Mesodermal cell (in vitro differentiated cells): Measurements from ENCODE around the gene IBSP.
A peak's percentile ranks its signal among the peaks of the same experiment; 100 is the strongest.

Experiments used
- H3K27ac ChIP-seq: 2 replicates; pipeline ENCODE4 v1.7.0; 2013; ENCODE audit warnings: mild to moderate bottlenecking, low read depth, low read length, moderate library complexity; ENCODE audit not compliant: severe bottlenecking
- H3K36me3 ChIP-seq: 2 replicates; pipeline ENCODE4 v1.7.1; 2013; ENCODE audit warnings: mild to moderate bottlenecking, low read length, moderate library complexity; ENCODE audit not compliant: control insufficient read depth, insufficient read depth
- H3K4me1 ChIP-seq: one replicate; pipeline ENCODE4 v1.7.1; 2013; ENCODE audit warnings: mild to moderate bottlenecking, low read length; ENCODE audit not compliant: insufficient read depth, control insufficient read depth, poor library complexity, severe bottlenecking
- H3K4me3 ChIP-seq: 2 replicates; pipeline ENCODE4 v1.7.0; 2013; ENCODE audit warnings: low read length, control low read depth, mild to moderate bottlenecking; ENCODE audit not compliant: insufficient read depth, poor library complexity, severe bottlenecking; ENCODE audit errors: extremely low read depth
- H3K9me3 ChIP-seq: 2 replicates; pipeline ENCODE4 v1.7.1; 2013; ENCODE audit warnings: mild to moderate bottlenecking, low read length, moderate library complexity; ENCODE audit not compliant: control insufficient read depth
- WGBS, 2 experiments: methylation state at CpG; one replicate each; pipeline ENCODE4 v1.1.5; 2013; ENCODE audit warnings: missing lambda C conversion rate in 2 of 2; ENCODE audit not compliant: insufficient coverage in 2 of 2; 5-methylcytosine and 5-hydroxymethylcytosine counted together

Gene IBSP

GRCh38 chr4:87805971-87806370 is 6.6 kb downstream of the IBSP start:
- WGBS, 2 experiments = no CpG with 5 or more reads among the region's 2 CpGs
- no peak overlapping the region for H3K27ac ChIP-seq
- no peaks in the 10 kb centered on the region for H3K9me3 ChIP-seq

DNA sequence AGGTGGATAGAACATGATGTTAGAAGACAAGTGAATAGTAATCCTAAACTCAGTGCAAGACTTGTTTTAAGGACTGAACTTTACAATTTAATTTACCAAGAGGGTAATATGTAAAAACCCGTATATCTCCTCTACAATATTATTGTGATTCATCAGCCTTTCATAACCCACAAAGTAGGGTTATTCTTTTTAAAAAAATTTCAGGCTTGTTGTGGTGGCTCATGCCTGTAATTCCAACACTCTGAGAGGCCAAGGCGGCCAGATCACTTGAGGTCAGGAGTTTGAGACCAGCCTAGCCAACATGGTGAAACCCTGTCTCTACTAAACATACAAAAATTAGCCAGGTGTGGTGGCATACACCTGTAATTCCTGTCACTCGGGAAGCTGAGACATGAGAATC is 7.2 kb downstream of the IBSP start:
- H3K27ac ChIP-seq = no peak overlapping the region
- no peaks in the 10 kb centered on the region for H3K9me3 ChIP-seq
- no peaks in the 10 kb centered on the region for H3K36me3 ChIP-seq
- H3K4me1 ChIP-seq = no peaks in the 10 kb centered on the region
- H3K4me3 ChIP-seq = no peak overlapping the region
- 71 to 94% methylated on average over 1 to 2 of the region's 3 CpGs for WGBS, 2 experiments

More at GRCh38 chr4:87805971-87806370, 6.6 kb downstream of the IBSP start:
- no peaks in the 10 kb centered on the region for H3K4me1 ChIP-seq
- no peaks in the 10 kb centered on the region for H3K36me3 ChIP-seq
- no peak overlapping the region for H3K4me3 ChIP-seq

DNA sequence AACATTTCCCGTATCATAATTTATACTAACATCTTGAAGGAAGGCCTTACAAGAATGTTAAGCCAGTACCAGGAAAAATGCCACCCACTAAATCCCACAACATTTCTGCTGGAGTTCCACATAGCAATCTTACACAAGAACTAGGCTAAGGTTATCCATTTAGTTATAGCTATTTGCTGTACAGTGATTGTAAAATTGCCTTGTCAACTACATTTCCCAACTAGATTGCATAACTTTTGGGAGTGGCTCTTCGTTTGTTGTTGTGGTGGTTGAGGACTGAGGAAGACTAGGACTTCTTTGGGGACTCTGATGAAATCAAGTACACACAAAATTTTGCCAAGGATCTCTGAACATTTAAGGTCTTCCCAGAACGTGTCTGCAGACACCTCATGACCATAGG is 8.0 kb downstream of the IBSP start:
- Histone ChIP-seq H3K4me1 (no peaks in the 10 kb centered on the region), H3K36me3 (no peaks in the 10 kb centered on the region), H3K27ac (no peak overlapping the region), H3K4me3 (no peak overlapping the region), H3K9me3 (no peaks in the 10 kb centered on the region)
- 80 to 100% methylated on average over 1 of the region's 3 CpGs for WGBS, 2 experiments

DNA sequence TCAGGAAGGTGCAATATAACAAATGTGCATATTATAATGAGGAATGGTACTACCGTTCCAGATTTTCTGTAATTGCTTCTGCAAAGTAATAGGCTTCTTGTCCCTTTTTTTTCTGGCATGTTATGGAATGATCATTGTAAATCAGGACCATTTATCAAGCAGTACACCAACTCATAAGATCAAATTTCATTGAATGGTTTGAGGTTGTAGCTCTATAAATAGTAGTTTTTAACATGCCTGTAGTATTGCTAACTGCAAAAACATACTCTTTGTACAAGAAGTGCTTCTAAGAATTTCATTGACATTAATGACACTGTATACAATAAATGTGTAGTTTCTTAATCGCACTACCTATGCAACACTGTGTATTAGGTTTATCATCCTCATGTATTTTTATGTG is 12.6 kb downstream of the IBSP start:
- Histone ChIP-seq H3K27ac (no peak overlapping the region), H3K9me3 (no peaks in the 10 kb centered on the region), H3K4me3 (no peak overlapping the region), H3K4me1 (no peaks in the 10 kb centered on the region), H3K36me3 (no peaks in the 10 kb centered on the region)
- no CpG with 5 or more reads among the region's 2 CpGs for WGBS, 2 experiments

- Histone ChIP-seq H3K4me1 (peaks cover 8% of the 10 kb centered on the region), H3K9me3 (peaks cover 9% of the 10 kb centered on the region), H3K36me3 (no peaks in the 10 kb centered on the region), H3K4me3 (no peak overlapping the region), H3K27ac (peak overlapping the region; percentile 88)
- 38 to 46% methylated on average over 3 to 5 of the region's 8 CpGs for WGBS, 2 experiments
These were observed 20.0 kb downstream of the IBSP start for GRCh38 chr4:87819281-87819919.

DNA sequence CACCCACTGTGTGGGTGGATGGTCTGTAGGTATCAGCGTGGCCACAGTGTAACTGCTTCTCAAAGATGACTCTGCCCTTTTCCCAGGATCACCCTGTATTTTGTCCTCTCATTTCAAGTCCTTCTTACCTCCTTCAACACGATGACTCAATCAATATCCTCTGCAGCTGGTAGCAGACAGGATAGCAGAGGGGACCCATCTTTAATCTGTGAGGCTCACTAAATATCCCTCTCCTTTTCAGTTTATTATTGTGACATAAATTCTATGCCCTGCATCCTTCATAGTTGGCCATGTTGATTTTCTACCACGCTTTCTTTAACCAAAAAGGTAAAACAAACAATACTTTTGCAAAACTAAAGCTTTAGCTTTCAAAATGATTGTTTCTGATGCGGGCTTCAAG is 23.8 kb downstream of the IBSP start:
- Histone ChIP-seq H3K27ac (no peak overlapping the region), H3K36me3 (no peaks in the 10 kb centered on the region), H3K4me1 (peaks cover 8% of the 10 kb centered on the region), H3K9me3 (peaks cover 3% of the 10 kb centered on the region), H3K4me3 (no peak overlapping the region)
- 89 to 96% methylated on average over 3 of the region's 4 CpGs for WGBS, 2 experiments

GRCh38 chr4:87823724-87824123 is 24.4 kb downstream of the IBSP start:
- Histone ChIP-seq H3K9me3 (peaks cover 2% of the 10 kb centered on the region), H3K36me3 (no peaks in the 10 kb centered on the region), H3K27ac (no peak overlapping the region), H3K4me1 (peaks cover 8% of the 10 kb centered on the region), H3K4me3 (no peak overlapping the region)
- 100% methylated on average over 1 of the region's 1 CpG; no CpG with 5 or more reads in 1 of the 2 experiments for WGBS, 2 experiments

DNA sequence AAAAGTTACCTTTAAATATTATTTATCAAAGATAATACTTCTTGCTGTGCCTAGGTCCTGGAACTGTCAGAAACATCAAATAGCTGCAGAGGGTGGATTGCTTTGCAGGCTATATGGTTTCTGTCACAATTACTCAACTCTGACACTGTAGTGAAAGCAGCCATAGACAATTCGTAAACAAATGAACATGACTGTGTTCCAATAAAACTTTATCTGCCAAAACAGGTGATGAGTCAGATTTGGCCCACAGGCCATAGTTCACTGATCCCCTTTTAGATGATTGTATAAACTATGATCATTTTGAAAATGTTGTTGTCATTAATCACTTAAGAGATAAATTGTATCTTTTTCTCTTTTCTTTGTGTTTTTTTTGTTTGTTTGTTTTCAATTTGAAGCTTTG is 25.0 kb downstream of the IBSP start:
- Histone ChIP-seq H3K4me1 (peaks cover 8% of the 10 kb centered on the region), H3K9me3 (no peaks in the 10 kb centered on the region), H3K27ac (no peak overlapping the region), H3K4me3 (no peak overlapping the region), H3K36me3 (no peaks in the 10 kb centered on the region)
- 80% methylated on average over 1 of the region's 1 CpG; no CpG with 5 or more reads in 1 of the 2 experiments for WGBS, 2 experiments

GRCh38 chr4:87832669-87833068 is 33.3 kb downstream of the IBSP start, which contains the start of gene MEPE:
Gene MEPE (plus strand): TSS chr4:87832969. CDS start chr4:87834715, 1,746 bp downstream.
- no peak within 1 kb of the TSS for H3K27ac ChIP-seq

GRCh38 chr4:87834401-87834800 is 35.0 kb downstream of the IBSP start:
- no peaks in the 10 kb centered on the region for H3K4me1 ChIP-seq
- no peak overlapping the region for H3K4me3 ChIP-seq
- no peaks in the 10 kb centered on the region for H3K9me3 ChIP-seq
- no peak overlapping the region for H3K27ac ChIP-seq
- H3K36me3 ChIP-seq = no peaks in the 10 kb centered on the region
- WGBS, 2 experiments = no CpG with 5 or more reads among the region's 2 CpGs

More at GRCh38 chr4:87832669-87833068, 33.3 kb downstream of the IBSP start, which contains the start of gene MEPE:
- Histone ChIP-seq H3K36me3 (no peaks in the 10 kb centered on the region), H3K4me1 (no peaks in the 10 kb centered on the region), H3K4me3 (no peak within 1 kb of the TSS), H3K9me3 (no peaks in the 10 kb centered on the region)
- 100% methylated on average over 1 to 2 of the region's 2 CpGs for WGBS, 2 experiments

- H3K27ac ChIP-seq = no peak overlapping the region
- 72% methylated on average over 2 of the region's 2 CpGs; no CpG with 5 or more reads in 1 of the 2 experiments for WGBS, 2 experiments
- no peaks in the 10 kb centered on the region for H3K4me1 ChIP-seq
- no peaks in the 10 kb centered on the region for H3K36me3 ChIP-seq
- H3K4me3 ChIP-seq = no peak overlapping the region
- no peaks in the 10 kb centered on the region for H3K9me3 ChIP-seq
These were observed 35.8 kb downstream of the IBSP start for GRCh38 chr4:87835197-87835596.
